ENCODE measurements around the gene CYTH2.
A peak's percentile ranks its signal among the peaks of the same experiment; 100 is the strongest.
"Not testable (repeated sequence)": the region's sequence is repeated elsewhere in the genome, so short reads cannot be mapped to it uniquely, and the experiment has no call there.

Gene CYTH2

GRCh38 chr19:48511800-48512503 lies 42.8 kb downstream of the CYTH2 start, which contains the start of gene LMTK3:
Gene LMTK3, minus strand, starts transcription at chr19:48511835. Its CDS starts 259 bp downstream, at chr19:48511576.
- DNase-seq (ENCODE audit: low spot score) = no peak

GRCh38 chr19:48512504-48513288 lies 43.5 kb downstream of the CYTH2 start:
- no peak for DNase-seq (ENCODE audit: low spot score)

- peak; percentile 67 for DNase-seq (ENCODE audit: low spot score)
Observed at GRCh38 chr19:48513289-48514122, 44.3 kb downstream of the CYTH2 start.

GRCh38 chr19:48514123-48514458 lies 44.9 kb downstream of the CYTH2 start:
- no peak for DNase-seq (ENCODE audit: low spot score)

GRCh38 chr19:48516536-48516935 lies 47.4 kb downstream of the CYTH2 start:
- no peak for DNase-seq (ENCODE audit: low spot score)

- no peak for DNase-seq (ENCODE audit: low spot score)
Observed at GRCh38 chr19:48518207-48518606, 49.0 kb downstream of the CYTH2 start.

GRCh38 chr19:48519426-48519825 lies 50.3 kb downstream of the CYTH2 start:
- not testable (repeated sequence) for DNase-seq (ENCODE audit: low spot score)

- DNase-seq (ENCODE audit: low spot score) = no peak
Observed at GRCh38 chr19:48520134-48520533, 51.0 kb downstream of the CYTH2 start.

- DNase-seq (ENCODE audit: low spot score) = no peak
Observed at GRCh38 chr19:48524221-48524620, 55.1 kb downstream of the CYTH2 start.

- DNase-seq (ENCODE audit: low spot score) = no peak
Observed at GRCh38 chr19:48524732-48525131, 55.6 kb downstream of the CYTH2 start.

GRCh38 chr19:48529156-48529555 lies 60.0 kb downstream of the CYTH2 start:
- DNase-seq (ENCODE audit: low spot score) = no peak

GRCh38 chr19:48530066-48530720 lies 61.0 kb downstream of the CYTH2 start:
- DNase-seq (ENCODE audit: low spot score) = no peak

- no peak for DNase-seq (ENCODE audit: low spot score)
Observed at GRCh38 chr19:48530770-48531169, 61.6 kb downstream of the CYTH2 start.

Measured in kidney tubule cell (primary cell).